ENCODE measurements around the gene HPSE2.

The HPSE2 gene

GRCh38 chr10:99041468-99041867 is 194.2 kb downstream of the HPSE2 start:
- TF ChIP-seq, protein P1, sequence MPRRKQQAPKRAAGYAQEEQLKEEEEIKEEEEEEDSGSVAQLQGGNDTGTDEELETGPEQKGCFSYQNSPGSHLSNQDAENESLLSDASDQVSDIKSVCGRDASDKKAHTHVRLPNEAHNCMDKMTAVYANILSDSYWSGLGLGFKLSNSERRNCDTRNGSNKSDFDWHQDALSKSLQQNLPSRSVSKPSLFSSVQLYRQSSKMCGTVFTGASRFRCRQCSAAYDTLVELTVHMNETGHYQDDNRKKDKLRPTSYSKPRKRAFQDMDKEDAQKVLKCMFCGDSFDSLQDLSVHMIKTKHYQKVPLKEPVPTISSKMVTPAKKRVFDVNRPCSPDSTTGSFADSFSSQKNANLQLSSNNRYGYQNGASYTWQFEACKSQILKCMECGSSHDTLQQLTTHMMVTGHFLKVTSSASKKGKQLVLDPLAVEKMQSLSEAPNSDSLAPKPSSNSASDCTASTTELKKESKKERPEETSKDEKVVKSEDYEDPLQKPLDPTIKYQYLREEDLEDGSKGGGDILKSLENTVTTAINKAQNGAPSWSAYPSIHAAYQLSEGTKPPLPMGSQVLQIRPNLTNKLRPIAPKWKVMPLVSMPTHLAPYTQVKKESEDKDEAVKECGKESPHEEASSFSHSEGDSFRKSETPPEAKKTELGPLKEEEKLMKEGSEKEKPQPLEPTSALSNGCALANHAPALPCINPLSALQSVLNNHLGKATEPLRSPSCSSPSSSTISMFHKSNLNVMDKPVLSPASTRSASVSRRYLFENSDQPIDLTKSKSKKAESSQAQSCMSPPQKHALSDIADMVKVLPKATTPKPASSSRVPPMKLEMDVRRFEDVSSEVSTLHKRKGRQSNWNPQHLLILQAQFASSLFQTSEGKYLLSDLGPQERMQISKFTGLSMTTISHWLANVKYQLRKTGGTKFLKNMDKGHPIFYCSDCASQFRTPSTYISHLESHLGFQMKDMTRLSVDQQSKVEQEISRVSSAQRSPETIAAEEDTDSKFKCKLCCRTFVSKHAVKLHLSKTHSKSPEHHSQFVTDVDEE (CRISPR knock-in tag; IDR thresholded peaks at IDR 0.05), result no peak
- no peak for TF ChIP-seq PPARA (CRISPR knock-in tag; IDR thresholded peaks at IDR 0.05; ENCODE audit: borderline replicate concordance)
- TF ChIP-seq CSDC2 (CRISPR knock-in tag; IDR thresholded peaks at IDR 0.05), result no peak
- TF ChIP-seq RARB (CRISPR knock-in tag; IDR thresholded peaks at IDR 0.05), result no peak
- no peak for TF ChIP-seq ARNTL (CRISPR knock-in tag; IDR thresholded peaks at IDR 0.05; ENCODE audit: borderline replicate concordance, low read depth)
- no peak for TF ChIP-seq SNAI2 (CRISPR knock-in tag; IDR thresholded peaks at IDR 0.05)
- TF ChIP-seq ZNF565 (CRISPR knock-in tag; conservative IDR thresholded peaks at IDR 0.05; ENCODE audit: low read depth), result no peak
- TF ChIP-seq POU6F1 (CRISPR knock-in tag; IDR thresholded peaks at IDR 0.05; ENCODE audit: borderline replicate concordance, low read depth), result no peak
- no peak for TF ChIP-seq ESRRG (CRISPR knock-in tag; IDR thresholded peaks at IDR 0.05)
- TF ChIP-seq TCF4 (CRISPR knock-in tag; IDR thresholded peaks at IDR 0.05; ENCODE audit: borderline replicate concordance), result no peak
- no peak for TF ChIP-seq ZC3H10 (CRISPR knock-in tag; IDR thresholded peaks at IDR 0.05)
- TF ChIP-seq ZNF8 (CRISPR knock-in tag; IDR thresholded peaks at IDR 0.05), result no peak
- TF ChIP-seq OSR1 (CRISPR knock-in tag; IDR thresholded peaks at IDR 0.05), result no peak
- no peak for TF ChIP-seq ZFP30 (CRISPR knock-in tag; IDR thresholded peaks at IDR 0.05)
- no peak for TF ChIP-seq ZFP3 (CRISPR knock-in tag; IDR thresholded peaks at IDR 0.05)
- no peak for TF ChIP-seq PATZ1 (CRISPR knock-in tag; IDR thresholded peaks at IDR 0.05; ENCODE audit: borderline replicate concordance)
- no peak for ATAC-seq

GRCh38 chr10:99013885-99014284 is 221.8 kb downstream of the HPSE2 start:
- TF ChIP-seq ZC3H10 (CRISPR knock-in tag; IDR thresholded peaks at IDR 0.05), result no peak
- TF ChIP-seq GLIS3 (CRISPR knock-in tag; IDR thresholded peaks at IDR 0.05), result no peak
- TF ChIP-seq ZNF70 (CRISPR knock-in tag; IDR thresholded peaks at IDR 0.05), result no peak
- ATAC-seq, result no peak

GRCh38 chr10:99010286-99010685 is 225.4 kb downstream of the HPSE2 start:
- ATAC-seq, result no peak
- TF ChIP-seq PPARA (CRISPR knock-in tag; IDR thresholded peaks at IDR 0.05; ENCODE audit: borderline replicate concordance) (no peak), RARB (CRISPR knock-in tag; IDR thresholded peaks at IDR 0.05) (no peak), ZNF70 (CRISPR knock-in tag; IDR thresholded peaks at IDR 0.05) (no peak), ZFP3 (CRISPR knock-in tag; IDR thresholded peaks at IDR 0.05) (no peak), ARNTL (CRISPR knock-in tag; IDR thresholded peaks at IDR 0.05; ENCODE audit: borderline replicate concordance, low read depth) (no peak), ZNF565 (CRISPR knock-in tag; conservative IDR thresholded peaks at IDR 0.05; ENCODE audit: low read depth) (no peak), ZC3H10 (CRISPR knock-in tag; IDR thresholded peaks at IDR 0.05) (no peak), ESRRG (CRISPR knock-in tag; IDR thresholded peaks at IDR 0.05) (no peak), OSR1 (CRISPR knock-in tag; IDR thresholded peaks at IDR 0.05) (no peak), POU6F1 (CRISPR knock-in tag; IDR thresholded peaks at IDR 0.05; ENCODE audit: borderline replicate concordance, low read depth) (no peak), ZFP30 (CRISPR knock-in tag; IDR thresholded peaks at IDR 0.05) (no peak), ZNF8 (CRISPR knock-in tag; IDR thresholded peaks at IDR 0.05) (no peak), SNAI2 (CRISPR knock-in tag; IDR thresholded peaks at IDR 0.05) (no peak), PATZ1 (CRISPR knock-in tag; IDR thresholded peaks at IDR 0.05; ENCODE audit: borderline replicate concordance) (no peak)
